Glutamatergic neuron (in vitro differentiated cells): ENCODE results near the gene ONECUT2. TPM values are rescaled to one million over a fixed set of nuclear protein-coding genes. Genes with fewer than 3 reads are reported as not detected.

Experiments
- DNase-seq: peaks from one replicate; pipeline ENCODE4 v3.0.0; 2022
- H3K27ac Mint-ChIP-seq: one replicate; pipeline ENCODE4 v1.8.0; 2020; ENCODE audit warnings: mild to moderate bottlenecking, mixed read lengths, inconsistent platforms; ENCODE audit not compliant: unreplicated experiment
- H3K27me3 Mint-ChIP-seq: one replicate; pipeline ENCODE4 v1.8.0; 2020; ENCODE audit warnings: mild to moderate bottlenecking, moderate library complexity, mixed read lengths, inconsistent platforms; ENCODE audit not compliant: unreplicated experiment
- H3K36me3 Mint-ChIP-seq: one replicate; pipeline ENCODE4 v1.8.0; 2020; ENCODE audit warnings: mild to moderate bottlenecking, mixed read lengths, inconsistent platforms; ENCODE audit not compliant: unreplicated experiment
- H3K4me1 Mint-ChIP-seq: one replicate; pipeline ENCODE4 v1.8.0; 2020; ENCODE audit warnings: mild to moderate bottlenecking, low read depth, mixed read lengths, inconsistent platforms; ENCODE audit not compliant: unreplicated experiment
- H3K4me3 Mint-ChIP-seq: one replicate; pipeline ENCODE4 v1.8.0; 2020; ENCODE audit warnings: mild to moderate bottlenecking, mixed read lengths, inconsistent platforms; ENCODE audit not compliant: unreplicated experiment
- H3K9me3 Mint-ChIP-seq: one replicate; pipeline ENCODE4 v1.8.0; 2020; ENCODE audit warnings: mild to moderate bottlenecking, moderate library complexity, mixed read lengths, inconsistent platforms; ENCODE audit not compliant: unreplicated experiment
- total RNA-seq: library from RNA; stranded (reverse); fragmentation: NEBNext Ultra II Directional; extraction: Animal tissue kit (Norgen Biotek cat#: 25700); gene quantifications from one replicate; pipeline ENCODE4 v1.2.1, GENCODE V29; 2021; ENCODE audit not compliant: unreplicated experiment
- TF ChIP-seq, protein P1 (sequence below): fragments of 200-600 bp; sonication (generic); IDR thresholded peaks from one replicate; pipeline ENCODE4 v1.5.0; 2021; ENCODE audit not compliant: partially characterized antibody, unreplicated experiment

ONECUT2 gene
- total RNA-seq, 1 donor from 2014 or later, result 230 TPM

DNA sequence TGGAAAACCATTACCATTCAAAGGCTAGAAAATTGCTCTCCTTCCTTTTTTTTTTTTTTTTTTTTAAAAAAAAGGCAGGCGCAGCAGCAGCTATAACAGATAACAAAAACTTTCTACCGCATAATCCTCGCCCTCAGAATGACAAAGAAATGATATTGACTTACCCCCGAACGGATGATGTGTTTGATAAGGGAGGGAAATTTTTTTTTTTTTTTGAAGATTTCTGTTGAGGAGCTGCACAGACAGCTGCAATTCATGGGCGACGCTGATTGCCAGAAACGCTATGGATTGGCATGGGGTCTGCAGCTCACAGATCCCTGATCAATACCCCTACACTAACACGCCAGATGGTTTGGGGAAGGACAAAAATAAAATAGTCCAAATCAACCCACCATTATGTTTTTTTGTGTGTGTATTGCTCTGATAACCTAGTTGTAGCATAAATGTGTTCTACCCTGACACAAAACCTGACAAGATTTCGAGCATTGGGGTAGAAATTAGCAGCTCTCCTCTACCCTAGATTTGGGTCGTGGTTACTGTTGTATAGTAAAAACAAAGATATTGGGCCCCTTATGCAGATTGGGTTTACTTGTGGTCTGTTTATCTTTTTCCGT lies 3.6 kb upstream of the ONECUT2 start:
- H3K27me3 Mint-ChIP-seq, result peaks cover 37% of the 10 kb centered on the region
- TF ChIP-seq, protein P1, sequence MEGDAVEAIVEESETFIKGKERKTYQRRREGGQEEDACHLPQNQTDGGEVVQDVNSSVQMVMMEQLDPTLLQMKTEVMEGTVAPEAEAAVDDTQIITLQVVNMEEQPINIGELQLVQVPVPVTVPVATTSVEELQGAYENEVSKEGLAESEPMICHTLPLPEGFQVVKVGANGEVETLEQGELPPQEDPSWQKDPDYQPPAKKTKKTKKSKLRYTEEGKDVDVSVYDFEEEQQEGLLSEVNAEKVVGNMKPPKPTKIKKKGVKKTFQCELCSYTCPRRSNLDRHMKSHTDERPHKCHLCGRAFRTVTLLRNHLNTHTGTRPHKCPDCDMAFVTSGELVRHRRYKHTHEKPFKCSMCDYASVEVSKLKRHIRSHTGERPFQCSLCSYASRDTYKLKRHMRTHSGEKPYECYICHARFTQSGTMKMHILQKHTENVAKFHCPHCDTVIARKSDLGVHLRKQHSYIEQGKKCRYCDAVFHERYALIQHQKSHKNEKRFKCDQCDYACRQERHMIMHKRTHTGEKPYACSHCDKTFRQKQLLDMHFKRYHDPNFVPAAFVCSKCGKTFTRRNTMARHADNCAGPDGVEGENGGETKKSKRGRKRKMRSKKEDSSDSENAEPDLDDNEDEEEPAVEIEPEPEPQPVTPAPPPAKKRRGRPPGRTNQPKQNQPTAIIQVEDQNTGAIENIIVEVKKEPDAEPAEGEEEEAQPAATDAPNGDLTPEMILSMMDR, result no peak
- DNase-seq, result no peak
- H3K4me1 Mint-ChIP-seq, result peaks cover 45% of the 10 kb centered on the region
- peak overlapping the region; percentile 93 for H3K27ac Mint-ChIP-seq
- no peaks in the 10 kb centered on the region for H3K36me3 Mint-ChIP-seq
- peaks cover 29% of the 10 kb centered on the region for H3K9me3 Mint-ChIP-seq
- peak overlapping the region; percentile 96 for H3K4me3 Mint-ChIP-seq

- peak overlapping the region; percentile 96 for H3K4me3 Mint-ChIP-seq
- H3K4me1 Mint-ChIP-seq, result peaks cover 43% of the 10 kb centered on the region
- H3K27ac Mint-ChIP-seq, result peak overlapping the region; percentile 93
Measured at GRCh38 chr18:57432140-57432539, 3.0 kb upstream of the ONECUT2 start.

DNA sequence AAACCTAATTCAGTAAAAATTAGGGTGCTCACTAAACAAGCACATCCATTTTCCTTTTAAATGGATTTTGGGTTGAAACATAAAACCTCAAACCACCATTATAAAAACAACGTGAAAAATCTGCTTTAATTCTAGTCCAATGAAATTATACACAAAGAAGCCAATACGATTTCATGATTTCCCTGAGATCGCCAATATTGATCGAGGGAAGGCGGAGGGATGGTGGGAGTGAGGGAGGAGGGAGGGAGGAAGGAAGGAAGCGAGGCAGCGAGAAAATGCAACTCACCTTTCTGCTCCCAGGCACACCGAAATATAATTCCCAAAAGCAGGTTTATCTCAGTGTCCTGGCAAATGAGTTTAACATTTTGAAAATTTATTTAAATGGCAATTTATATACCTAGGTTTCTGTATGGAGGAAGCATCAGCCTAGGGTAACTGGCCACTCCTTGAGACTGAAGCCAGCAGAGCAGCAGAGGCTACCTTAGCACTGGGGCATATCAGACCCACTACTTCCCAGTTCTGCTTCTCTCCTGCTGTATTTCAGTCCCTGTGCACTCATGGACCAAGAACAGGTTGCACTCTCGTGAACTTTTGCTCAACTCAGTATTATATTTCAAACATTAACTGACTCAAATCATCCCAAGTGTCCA lies 2.3 kb upstream of the ONECUT2 start:
- TF ChIP-seq, protein P1, result no peak
- Mint-ChIP-seq H3K27ac (peak overlapping the region; percentile 98), H3K36me3 (peaks cover 9% of the 10 kb centered on the region), H3K4me3 (peak overlapping the region; percentile 96), H3K27me3 (peaks cover 44% of the 10 kb centered on the region), H3K9me3 (peaks cover 36% of the 10 kb centered on the region), H3K4me1 (peaks cover 43% of the 10 kb centered on the region)
- DNase-seq, result peak; percentile 46

More at GRCh38 chr18:57432140-57432539, 3.0 kb upstream of the ONECUT2 start:
- TF ChIP-seq, protein P1, result no peak
- peaks cover 31% of the 10 kb centered on the region for H3K9me3 Mint-ChIP-seq
- H3K36me3 Mint-ChIP-seq, result peaks cover 5% of the 10 kb centered on the region
- H3K27me3 Mint-ChIP-seq, result peaks cover 39% of the 10 kb centered on the region
- DNase-seq, result no peak

DNA sequence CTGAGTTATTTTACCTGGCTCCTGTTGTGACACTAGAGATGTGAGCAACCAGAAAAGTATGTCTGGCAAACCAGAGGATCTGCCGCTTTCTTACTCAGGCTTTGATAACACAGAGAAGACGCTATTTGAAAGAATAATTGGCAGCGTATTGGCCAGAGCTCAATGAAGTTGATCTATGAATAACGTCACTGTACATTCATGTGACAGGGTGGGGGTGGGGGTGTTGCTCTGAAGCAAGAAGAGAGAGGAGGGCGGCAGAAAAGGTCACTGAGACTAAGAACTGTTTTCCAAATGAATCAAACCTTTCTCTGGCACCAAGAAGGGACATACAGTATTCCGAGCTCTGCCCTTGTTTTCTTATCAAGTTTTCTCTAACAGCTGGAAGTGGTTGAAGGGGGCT lies 1.7 kb upstream of the ONECUT2 start:
- Mint-ChIP-seq H3K4me1 (peaks cover 43% of the 10 kb centered on the region), H3K4me3 (peak overlapping the region; percentile 96), H3K9me3 (peaks cover 42% of the 10 kb centered on the region), H3K27ac (peak overlapping the region; percentile 98), H3K36me3 (peaks cover 9% of the 10 kb centered on the region), H3K27me3 (peaks cover 48% of the 10 kb centered on the region)
- TF ChIP-seq, protein P1, result no peak
- DNase-seq, result no peak

GRCh38 chr18:57433934-57434535 lies 1.1 kb upstream of the ONECUT2 start:
- Mint-ChIP-seq H3K27me3 (peaks cover 50% of the 10 kb centered on the region), H3K4me3 (peak overlapping the region; percentile 96), H3K4me1 (peaks cover 42% of the 10 kb centered on the region), H3K9me3 (peaks cover 45% of the 10 kb centered on the region), H3K36me3 (peaks cover 9% of the 10 kb centered on the region), H3K27ac (peak overlapping the region; percentile 98)
- TF ChIP-seq, protein P1, result no peak
- peak; percentile 50 for DNase-seq
